Activated T-cell treated with anti-CD3 and anti-CD28 coated beads, Interleukin-2, amount 50 U/mL, for 24 hours (primary cell): ENCODE data around the gene YLPM1.
"Not testable (repeated sequence)": the region's sequence is repeated elsewhere in the genome, so short reads cannot be mapped to it uniquely, and the experiment has no call there.

Experiments used
- DNase-seq: peaks from one replicate; pipeline ENCODE4 v3.0.0-alpha.2; 2020
- H3K27ac Mint-ChIP-seq: 2 replicates; pipeline ENCODE4 v1.8.0; 2020; ENCODE audit warnings: mild to moderate bottlenecking, mixed read lengths
- H3K27me3 Mint-ChIP-seq: 2 replicates; pipeline ENCODE4 v1.8.0; 2020; ENCODE audit warnings: mixed read lengths
- H3K36me3 Mint-ChIP-seq: 2 replicates; pipeline ENCODE4 v1.8.0; 2020; ENCODE audit warnings: low read depth, mixed read lengths
- H3K4me1 Mint-ChIP-seq: 2 replicates; pipeline ENCODE4 v1.8.0; 2020; ENCODE audit warnings: low read depth, mixed read lengths
- H3K4me3 Mint-ChIP-seq: 2 replicates; pipeline ENCODE4 v1.8.0; 2020; ENCODE audit warnings: mild to moderate bottlenecking, moderate library complexity, mixed read lengths
- H3K9me3 Mint-ChIP-seq: 2 replicates; pipeline ENCODE4 v1.8.0; 2020; ENCODE audit warnings: mixed read lengths

YLPM1 gene

GRCh38 chr14:74758505-74758904 is 4.6 kb upstream of the YLPM1 start:
- peaks cover 12% of the 10 kb centered on the region for H3K4me1 Mint-ChIP-seq

DNA sequence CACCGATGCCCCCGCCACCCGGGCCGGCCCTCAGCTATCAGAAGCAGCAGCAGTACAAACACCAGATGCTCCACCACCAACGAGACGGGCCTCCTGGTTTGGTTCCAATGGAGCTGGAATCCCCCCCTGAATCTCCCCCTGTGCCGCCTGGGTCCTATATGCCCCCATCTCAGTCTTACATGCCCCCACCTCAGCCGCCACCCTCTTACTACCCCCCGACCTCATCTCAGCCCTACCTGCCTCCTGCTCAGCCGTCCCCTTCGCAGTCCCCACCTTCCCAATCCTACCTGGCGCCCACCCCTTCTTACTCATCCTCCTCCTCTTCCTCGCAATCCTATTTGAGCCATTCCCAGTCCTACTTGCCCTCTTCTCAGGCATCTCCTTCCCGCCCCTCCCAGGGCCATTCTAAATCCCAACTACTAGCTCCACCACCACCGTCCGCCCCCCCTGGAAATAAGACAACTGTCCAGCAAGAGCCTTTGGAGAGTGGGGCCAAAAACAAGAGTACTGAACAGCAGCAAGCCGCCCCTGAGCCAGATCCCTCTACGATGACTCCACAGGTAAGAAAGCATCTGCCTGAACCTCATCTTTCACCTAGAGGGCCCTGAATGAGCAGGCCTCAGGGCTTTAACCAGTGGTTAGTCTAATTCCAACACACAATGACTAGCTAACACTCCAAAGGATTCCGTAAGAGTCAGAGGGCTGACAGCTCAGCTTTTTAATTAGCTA is 851 bp downstream of the YLPM1 start:
- no peaks in the 10 kb centered on the region for H3K9me3 Mint-ChIP-seq
- peak overlapping the region; percentile 93 for H3K27ac Mint-ChIP-seq
- H3K27me3 Mint-ChIP-seq = no peaks in the 10 kb centered on the region
- peak; percentile 39 for DNase-seq
- peaks cover 55% of the 10 kb centered on the region for H3K4me1 Mint-ChIP-seq
- H3K36me3 Mint-ChIP-seq = peaks cover 48% of the 10 kb centered on the region
- H3K4me3 Mint-ChIP-seq = peak overlapping the region; percentile 97

More at GRCh38 chr14:74758505-74758904, 4.6 kb upstream of the YLPM1 start:
- not testable (repeated sequence) for H3K27ac Mint-ChIP-seq, H3K4me3 Mint-ChIP-seq, H3K9me3 Mint-ChIP-seq, H3K36me3 Mint-ChIP-seq, H3K27me3 Mint-ChIP-seq, DNase-seq

GRCh38 chr14:74765721-74766120 is 2.6 kb downstream of the YLPM1 start:
- Mint-ChIP-seq H3K4me3 (peak overlapping the region; percentile 97), H3K4me1 (peaks cover 62% of the 10 kb centered on the region), H3K36me3 (peaks cover 52% of the 10 kb centered on the region), H3K27me3 (no peaks in the 10 kb centered on the region), H3K9me3 (no peaks in the 10 kb centered on the region), H3K27ac (peak overlapping the region; percentile 16)
- no peak for DNase-seq

DNA sequence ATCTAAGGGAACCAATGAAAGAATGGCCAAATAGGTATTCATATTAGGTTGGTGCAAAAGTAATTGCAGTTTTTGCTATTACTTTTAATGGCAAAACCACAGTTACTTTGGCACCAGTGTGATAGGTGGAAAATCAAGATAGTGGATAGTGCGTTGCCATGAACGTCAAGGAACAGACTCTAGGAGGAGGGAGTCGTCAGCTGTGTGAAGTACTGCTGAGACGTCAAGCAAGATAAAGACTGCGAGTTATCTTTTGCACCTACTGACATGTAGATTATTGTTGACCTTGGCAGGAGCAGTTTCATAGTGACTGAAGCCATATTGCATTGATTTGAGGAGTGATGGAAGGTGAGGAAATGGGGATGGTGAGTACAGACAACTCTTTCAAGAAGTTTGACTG is 8.3 kb downstream of the YLPM1 start:
- Mint-ChIP-seq H3K9me3 (no peaks in the 10 kb centered on the region), H3K27ac (peak overlapping the region; percentile 15), H3K36me3 (peaks cover 71% of the 10 kb centered on the region), H3K27me3 (no peaks in the 10 kb centered on the region), H3K4me1 (peaks cover 61% of the 10 kb centered on the region), H3K4me3 (no peak overlapping the region)
- DNase-seq = no peak

DNA sequence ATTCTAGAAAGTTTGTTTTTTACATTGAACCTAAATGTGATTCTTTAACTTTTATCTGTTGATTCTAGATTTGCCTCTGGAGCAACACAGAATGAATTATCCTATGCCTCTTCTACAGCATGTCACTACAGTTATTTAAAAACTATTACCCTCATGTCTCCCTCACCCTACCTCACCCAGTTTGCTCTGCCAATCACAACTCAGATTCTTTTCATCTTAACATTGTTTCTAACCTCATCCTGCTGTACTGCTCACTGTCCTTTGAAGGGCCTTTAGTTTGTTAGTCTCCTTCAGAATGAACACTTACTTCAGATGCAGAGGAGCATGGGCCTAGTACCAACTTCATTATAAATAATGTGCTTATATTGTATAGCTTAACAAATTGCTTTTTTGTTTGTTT is 21.5 kb downstream of the YLPM1 start:
- DNase-seq = no peak
- H3K27me3 Mint-ChIP-seq = no peaks in the 10 kb centered on the region
- H3K27ac Mint-ChIP-seq = peak overlapping the region; percentile 42
- peaks cover 38% of the 10 kb centered on the region for H3K4me1 Mint-ChIP-seq
- H3K4me3 Mint-ChIP-seq = no peak overlapping the region
- H3K9me3 Mint-ChIP-seq = no peaks in the 10 kb centered on the region
- H3K36me3 Mint-ChIP-seq = peaks cover 92% of the 10 kb centered on the region

DNA sequence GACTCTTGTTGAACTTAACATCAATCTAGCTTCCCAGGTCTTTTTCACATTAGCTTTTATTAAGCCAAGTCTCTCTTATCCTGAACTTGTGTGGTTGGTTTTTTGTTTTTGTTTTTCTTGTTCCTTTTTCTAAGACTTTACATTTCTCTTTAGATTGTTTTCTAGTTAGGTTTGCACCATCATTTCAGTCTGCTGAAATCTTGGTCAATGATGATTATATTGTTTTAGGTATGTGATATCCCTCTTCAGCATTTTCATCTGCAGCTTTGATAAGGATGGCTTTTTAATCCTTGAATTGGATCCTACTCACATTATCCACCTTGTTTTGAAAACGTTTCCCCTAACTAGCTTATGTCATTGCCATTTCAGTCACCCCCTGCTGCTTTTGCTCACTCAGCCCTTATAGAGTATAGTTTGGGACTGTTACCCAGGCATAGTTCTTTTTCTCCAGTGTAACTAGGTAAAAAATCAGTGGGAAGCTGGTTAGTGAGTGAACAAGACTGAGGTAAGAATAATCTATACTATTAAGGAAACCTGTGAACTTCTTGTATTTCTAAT is 22.0 kb downstream of the YLPM1 start:
- Mint-ChIP-seq H3K4me3 (no peak overlapping the region), H3K27me3 (no peaks in the 10 kb centered on the region), H3K4me1 (peaks cover 38% of the 10 kb centered on the region), H3K36me3 (peaks cover 90% of the 10 kb centered on the region), H3K27ac (peak overlapping the region; percentile 42), H3K9me3 (no peaks in the 10 kb centered on the region)
- DNase-seq = no peak

- no peaks in the 10 kb centered on the region for H3K27me3 Mint-ChIP-seq
- no peak overlapping the region for H3K4me3 Mint-ChIP-seq
- DNase-seq = no peak
- H3K4me1 Mint-ChIP-seq = peaks cover 42% of the 10 kb centered on the region
- peak overlapping the region; percentile 33 for H3K27ac Mint-ChIP-seq
- no peaks in the 10 kb centered on the region for H3K9me3 Mint-ChIP-seq
- H3K36me3 Mint-ChIP-seq = peaks cover 84% of the 10 kb centered on the region
These were observed 23.7 kb downstream of the YLPM1 start for GRCh38 chr14:74786796-74787315.

DNA sequence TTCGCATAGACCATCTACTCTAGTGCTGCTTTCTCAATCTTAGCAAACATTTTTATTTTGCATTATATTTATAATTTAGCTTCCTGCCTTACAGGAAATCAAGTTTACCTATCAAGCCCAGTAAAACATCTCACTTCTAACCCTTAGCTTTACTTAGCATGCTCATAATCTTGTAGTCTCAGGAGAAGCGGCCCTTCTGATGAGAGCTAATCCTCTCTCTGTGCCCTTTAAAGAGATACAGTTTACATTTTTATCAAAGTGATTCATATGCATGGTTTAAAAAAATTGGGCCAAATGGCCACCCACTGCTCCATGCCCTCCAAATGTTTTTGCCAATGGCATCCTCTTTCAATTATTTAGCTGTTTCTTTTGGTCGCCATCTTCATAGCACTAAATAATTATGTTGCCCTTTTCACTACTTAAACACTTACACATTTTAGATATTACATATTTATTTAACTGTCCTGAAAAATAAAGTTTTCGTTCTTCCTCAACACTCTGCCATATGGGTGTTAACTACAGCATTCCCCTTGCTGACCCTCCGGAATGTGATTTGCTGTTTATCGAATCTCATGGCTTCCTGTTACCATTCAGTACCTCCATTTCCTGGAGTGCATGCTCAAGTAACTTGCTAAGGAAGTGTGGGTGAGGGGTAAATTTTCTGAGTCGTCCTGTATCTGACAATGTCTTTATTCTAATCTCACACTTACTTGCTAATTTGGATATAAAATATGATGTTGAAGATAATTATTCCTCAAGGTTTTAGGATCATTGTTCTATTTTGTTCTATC is 29.3 kb downstream of the YLPM1 start:
- H3K9me3 Mint-ChIP-seq = no peaks in the 10 kb centered on the region
- H3K36me3 Mint-ChIP-seq = peaks cover 70% of the 10 kb centered on the region
- H3K27ac Mint-ChIP-seq = peak overlapping the region; percentile 88
- peak overlapping the region; percentile 47 for H3K4me3 Mint-ChIP-seq
- peaks cover 46% of the 10 kb centered on the region for H3K4me1 Mint-ChIP-seq
- no peaks in the 10 kb centered on the region for H3K27me3 Mint-ChIP-seq
- no peak for DNase-seq

GRCh38 chr14:74793506-74794155 is 30.5 kb downstream of the YLPM1 start:
- peak overlapping the region; percentile 47 for H3K4me3 Mint-ChIP-seq
- H3K36me3 Mint-ChIP-seq = peaks cover 70% of the 10 kb centered on the region
- no peaks in the 10 kb centered on the region for H3K9me3 Mint-ChIP-seq
- H3K27ac Mint-ChIP-seq = peak overlapping the region; percentile 88
- no peak for DNase-seq
- no peaks in the 10 kb centered on the region for H3K27me3 Mint-ChIP-seq
- peaks cover 46% of the 10 kb centered on the region for H3K4me1 Mint-ChIP-seq

- H3K4me3 Mint-ChIP-seq = no peak overlapping the region
- no peaks in the 10 kb centered on the region for H3K27me3 Mint-ChIP-seq
- H3K4me1 Mint-ChIP-seq = peaks cover 54% of the 10 kb centered on the region
- no peak overlapping the region for H3K27ac Mint-ChIP-seq
- peaks cover 76% of the 10 kb centered on the region for H3K36me3 Mint-ChIP-seq
- no peak for DNase-seq
- no peaks in the 10 kb centered on the region for H3K9me3 Mint-ChIP-seq
These were observed 31.8 kb downstream of the YLPM1 start for GRCh38 chr14:74794947-74795346.

DNA sequence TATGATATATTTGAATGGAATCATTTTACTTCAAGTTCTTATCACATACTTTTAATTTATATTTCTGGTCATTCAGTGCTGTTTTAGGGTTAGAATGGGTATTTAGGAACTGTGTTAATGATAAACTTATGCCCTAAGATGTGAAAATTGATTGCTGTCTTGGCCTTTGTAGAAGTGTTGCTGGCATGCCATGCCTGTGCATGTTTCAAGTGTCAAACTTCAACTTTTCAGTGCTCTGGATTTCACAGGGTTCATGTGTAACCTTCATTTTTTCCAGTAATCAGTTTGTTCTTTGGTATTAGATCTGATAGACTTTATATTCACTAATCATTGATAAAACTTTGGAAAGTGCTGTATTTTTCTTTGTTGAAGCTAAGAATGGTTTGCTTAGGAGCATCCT is 36.6 kb downstream of the YLPM1 start:
- H3K4me1 Mint-ChIP-seq = peaks cover 22% of the 10 kb centered on the region
- no peak overlapping the region for H3K27ac Mint-ChIP-seq
- H3K27me3 Mint-ChIP-seq = no peaks in the 10 kb centered on the region
- H3K36me3 Mint-ChIP-seq = peaks cover 84% of the 10 kb centered on the region
- no peaks in the 10 kb centered on the region for H3K9me3 Mint-ChIP-seq
- no peak overlapping the region for H3K4me3 Mint-ChIP-seq
- no peak for DNase-seq

GRCh38 chr14:74800780-74801179 is 37.7 kb downstream of the YLPM1 start:
- DNase-seq = no peak
- H3K4me3 Mint-ChIP-seq = no peak overlapping the region
- H3K4me1 Mint-ChIP-seq = peaks cover 14% of the 10 kb centered on the region
- no peak overlapping the region for H3K27ac Mint-ChIP-seq
- peaks cover 80% of the 10 kb centered on the region for H3K36me3 Mint-ChIP-seq
- no peaks in the 10 kb centered on the region for H3K27me3 Mint-ChIP-seq
- H3K9me3 Mint-ChIP-seq = no peaks in the 10 kb centered on the region

DNA sequence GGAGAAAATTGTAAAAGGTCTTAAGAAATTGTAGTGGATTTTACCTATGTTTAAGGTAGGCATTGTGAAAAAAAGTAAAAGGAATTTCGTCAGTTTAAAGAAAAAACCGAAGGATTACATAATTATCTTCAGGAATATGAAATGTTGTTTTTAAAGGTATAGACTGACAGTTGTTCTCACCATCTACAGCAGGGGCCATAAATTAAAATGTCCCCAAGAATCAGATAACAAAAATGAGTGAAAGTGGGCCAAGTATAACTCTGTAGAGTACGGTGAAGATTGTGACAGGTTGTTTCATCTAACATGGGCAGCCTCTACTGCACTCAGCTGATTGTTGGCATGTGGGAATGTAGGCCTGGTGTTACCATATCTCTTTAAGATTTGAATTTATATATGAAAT is 38.3 kb downstream of the YLPM1 start:
- Mint-ChIP-seq H3K36me3 (peaks cover 75% of the 10 kb centered on the region), H3K4me1 (peaks cover 11% of the 10 kb centered on the region), H3K27me3 (no peaks in the 10 kb centered on the region), H3K27ac (no peak overlapping the region), H3K9me3 (no peaks in the 10 kb centered on the region), H3K4me3 (no peak overlapping the region)
- no peak for DNase-seq

GRCh38 chr14:74804219-74804825 is 41.2 kb downstream of the YLPM1 start:
- Mint-ChIP-seq H3K36me3 (peaks cover 72% of the 10 kb centered on the region), H3K27me3 (no peaks in the 10 kb centered on the region), H3K27ac (no peak overlapping the region), H3K4me3 (no peak overlapping the region), H3K9me3 (no peaks in the 10 kb centered on the region), H3K4me1 (peaks cover 4% of the 10 kb centered on the region)
- no peak for DNase-seq
